ENCODE measurements around the gene MDGA2. TPM values are rescaled to one million over a fixed set of nuclear protein-coding genes. Genes with fewer than 3 reads are reported as not detected.
"Not testable (repeated sequence)": the region's sequence is repeated elsewhere in the genome, so short reads cannot be mapped to it uniquely, and the experiment has no call there.

The MDGA2 gene
- total RNA-seq, 1 donor from 2014 or later, result 0.39 TPM

- no peak overlapping the region for H3K4me3 Mint-ChIP-seq (ENCODE audit: unreplicated experiment)
- no peaks in the 10 kb centered on the region for H3K27me3 Mint-ChIP-seq (ENCODE audit: unreplicated experiment)
- peaks cover 1% of the 10 kb centered on the region for H3K9me3 Mint-ChIP-seq (ENCODE audit: unreplicated experiment)
- H3K4me1 Mint-ChIP-seq (ENCODE audit: low read depth, unreplicated experiment), result no peaks in the 10 kb centered on the region
- H3K36me3 Mint-ChIP-seq (ENCODE audit: unreplicated experiment), result no peaks in the 10 kb centered on the region
- no peak for TF ChIP-seq CTCF (IDR thresholded peaks at IDR 0.05; ENCODE audit: partially characterized antibody, unreplicated experiment)
- no peak overlapping the region for H3K27ac Mint-ChIP-seq (ENCODE audit: unreplicated experiment)
- no peak for DNase-seq
Observed at GRCh38 chr14:47637753-47638152, 37.7 kb downstream of the MDGA2 start.

- Mint-ChIP-seq H3K9me3 (ENCODE audit: unreplicated experiment) (no peaks in the 10 kb centered on the region), H3K27ac (ENCODE audit: unreplicated experiment) (no peak overlapping the region), H3K27me3 (ENCODE audit: unreplicated experiment) (peaks cover 1% of the 10 kb centered on the region), H3K36me3 (ENCODE audit: unreplicated experiment) (peaks cover 4% of the 10 kb centered on the region), H3K4me3 (ENCODE audit: unreplicated experiment) (no peak overlapping the region), H3K4me1 (ENCODE audit: low read depth, unreplicated experiment) (no peaks in the 10 kb centered on the region)
- DNase-seq, result no peak
- TF ChIP-seq CTCF (IDR thresholded peaks at IDR 0.05; ENCODE audit: partially characterized antibody, unreplicated experiment), result no peak
Observed at GRCh38 chr14:47626151-47627035, 49.0 kb downstream of the MDGA2 start.

GRCh38 chr14:47624126-47624525 lies 51.3 kb downstream of the MDGA2 start:
- H3K27ac Mint-ChIP-seq (ENCODE audit: unreplicated experiment); H3K36me3 Mint-ChIP-seq (ENCODE audit: unreplicated experiment); H3K27me3 Mint-ChIP-seq (ENCODE audit: unreplicated experiment); H3K9me3 Mint-ChIP-seq (ENCODE audit: unreplicated experiment); H3K4me1 Mint-ChIP-seq (ENCODE audit: low read depth, unreplicated experiment); H3K4me3 Mint-ChIP-seq (ENCODE audit: unreplicated experiment); DNase-seq: not testable (repeated sequence)

- no peak overlapping the region for H3K4me3 Mint-ChIP-seq (ENCODE audit: unreplicated experiment)
- no peaks in the 10 kb centered on the region for H3K4me1 Mint-ChIP-seq (ENCODE audit: low read depth, unreplicated experiment)
- DNase-seq, result no peak
- TF ChIP-seq CTCF (IDR thresholded peaks at IDR 0.05; ENCODE audit: partially characterized antibody, unreplicated experiment), result no peak
- no peaks in the 10 kb centered on the region for H3K27me3 Mint-ChIP-seq (ENCODE audit: unreplicated experiment)
- H3K9me3 Mint-ChIP-seq (ENCODE audit: unreplicated experiment), result no peaks in the 10 kb centered on the region
- H3K27ac Mint-ChIP-seq (ENCODE audit: unreplicated experiment), result no peak overlapping the region
- no peaks in the 10 kb centered on the region for H3K36me3 Mint-ChIP-seq (ENCODE audit: unreplicated experiment)
Observed at GRCh38 chr14:47619392-47619791, 56.0 kb downstream of the MDGA2 start.

GRCh38 chr14:47606566-47606965 lies 68.8 kb downstream of the MDGA2 start:
- TF ChIP-seq CTCF (IDR thresholded peaks at IDR 0.05; ENCODE audit: partially characterized antibody, unreplicated experiment), result no peak
- Mint-ChIP-seq H3K4me3 (ENCODE audit: unreplicated experiment) (no peak overlapping the region), H3K27me3 (ENCODE audit: unreplicated experiment) (no peaks in the 10 kb centered on the region), H3K9me3 (ENCODE audit: unreplicated experiment) (no peaks in the 10 kb centered on the region), H3K4me1 (ENCODE audit: low read depth, unreplicated experiment) (no peaks in the 10 kb centered on the region), H3K27ac (ENCODE audit: unreplicated experiment) (no peak overlapping the region), H3K36me3 (ENCODE audit: unreplicated experiment) (no peaks in the 10 kb centered on the region)
- no peak for DNase-seq
